HepG2 (cell line): ENCODE data around the gene ZNF414. TPM values are rescaled to one million over a fixed set of nuclear protein-coding genes. Genes with fewer than 3 reads are reported as not detected.

Experiments used
- AHDC1 ChIP-seq: sonication (generic); formaldehyde crosslinking; IDR thresholded peaks from 2 replicates; pipeline ENCODE4 v1.5.1; 2020; ENCODE audit warnings: mild to moderate bottlenecking, missing genetic modification reagents, borderline replicate concordance
- ARNT2 ChIP-seq: sonication (generic); formaldehyde crosslinking; IDR thresholded peaks from 2 replicates; pipeline ENCODE4 v1.8.0; 2022; ENCODE audit warnings: mild to moderate bottlenecking, low read depth, missing genetic modification reagents, moderate library complexity
- ARNTL ChIP-seq: sonication (generic); formaldehyde crosslinking; IDR thresholded peaks from 2 replicates; pipeline ENCODE4 v1.4.0; 2020; ENCODE audit warnings: mild to moderate bottlenecking, missing genetic modification reagents
- ASH2L ChIP-seq: fragments of 300-600, 200-600 bp; sonication (generic); IDR thresholded peaks from 2 replicates; pipeline ENCODE4 v1.7.0; 2017; ENCODE audit warnings: low read depth, mild to moderate bottlenecking, moderate library complexity, mixed read lengths, low read length; ENCODE audit not compliant: insufficient read length
- CAMTA2 ChIP-seq: sonication (generic); formaldehyde crosslinking; IDR thresholded peaks from 2 replicates; pipeline ENCODE4 v1.4.0; 2020; ENCODE audit warnings: mild to moderate bottlenecking, missing genetic modification reagents, borderline replicate concordance
- E2F2 ChIP-seq: sonication (generic); formaldehyde crosslinking; IDR thresholded peaks from 2 replicates; pipeline ENCODE4 v1.4.0; 2020; ENCODE audit warnings: missing genetic modification reagents, borderline replicate concordance
- HNRNPL ChIP-seq: fragments of 200-400 bp; formaldehyde crosslinking; IDR thresholded peaks from 2 replicates; pipeline ENCODE4 v1.6.1; 2017; ENCODE audit warnings: mild to moderate bottlenecking, low read depth, low read length
- JDP2 ChIP-seq: sonication (generic); formaldehyde crosslinking; IDR thresholded peaks from 2 replicates; pipeline ENCODE4 v1.8.1; 2022; ENCODE audit warnings: missing genetic modification reagents, borderline replicate concordance
- PHF8 ChIP-seq: sonication (generic); formaldehyde crosslinking; IDR thresholded peaks from 2 replicates; pipeline ENCODE4 v1.5.0; 2020; ENCODE audit warnings: missing genetic modification reagents
- SKIL ChIP-seq: sonication (generic); formaldehyde crosslinking; IDR thresholded peaks from 2 replicates; pipeline ENCODE4 v1.8.0; 2022; ENCODE audit warnings: missing genetic modification reagents, mild to moderate bottlenecking, moderate library complexity, borderline replicate concordance
- SMARCE1 ChIP-seq: fragments of 450-650 bp; IDR thresholded peaks from 2 replicates; pipeline ENCODE4 v1.6.1; 2017; ENCODE audit warnings: borderline replicate concordance
- SPEN ChIP-seq: sonication (generic); formaldehyde crosslinking; IDR thresholded peaks from 2 replicates; pipeline ENCODE4 v1.5.1; 2020; ENCODE audit warnings: low read depth, mild to moderate bottlenecking, missing genetic modification reagents
- TCF7L2 ChIP-seq: IDR thresholded peaks from 2 replicates; pipeline ENCODE4 v1.6.1; 2011; ENCODE audit warnings: mild to moderate bottlenecking, low read depth, low read length, moderate library complexity
- ZNF501 ChIP-seq: sonication (generic); formaldehyde crosslinking; IDR thresholded peaks from 2 replicates; pipeline ENCODE4 v1.5.1; 2020; ENCODE audit warnings: mild to moderate bottlenecking, moderate library complexity, missing genetic modification reagents
- ZNF614 ChIP-seq: IDR thresholded peaks from 2 replicates; pipeline ENCODE4 v1.6.1; 2018; ENCODE audit warnings: missing biosample characterization, missing genetic modification reagents, inconsistent platforms, borderline replicate concordance
- ZNF709 ChIP-seq: sonication (generic); formaldehyde crosslinking; IDR thresholded peaks from 2 replicates; pipeline ENCODE4 v1.5.0; 2020; ENCODE audit warnings: mild to moderate bottlenecking, missing genetic modification reagents
- ZNF891 ChIP-seq: sonication (generic); formaldehyde crosslinking; IDR thresholded peaks from 2 replicates; pipeline ENCODE4 v1.5.0; 2020; ENCODE audit warnings: mild to moderate bottlenecking, missing genetic modification reagents
- ZSCAN25 ChIP-seq: sonication (generic); formaldehyde crosslinking; IDR thresholded peaks from 2 replicates; pipeline ENCODE4 v1.8.0; 2022; ENCODE audit warnings: mild to moderate bottlenecking, missing genetic modification reagents
- polyA plus RNA-seq, 8 experiments: library from polyadenylated mRNA; depleted of rRNA in 3 of 8; stranded (reverse) in 7 of 8; unstranded in 1 of 8; fragments of >200 nt; fragmentation: Illumina TruSeq in 4 of 8; extraction: Trizol in 4 of 8; gene quantifications; 2 replicates each; pipeline versions ENCODE4 v1.2.1 to v1.2.3, GENCODE V29; 2011 to 2016; ENCODE audit warnings: low read depth in 4 of 8, missing spikeins in 1 of 8, mixed read lengths in 1 of 8; ENCODE audit not compliant: insufficient read depth in 1 of 8
- total RNA-seq, 5 experiments: library from RNA; depleted of rRNA; stranded (reverse); fragments of >200 nt; fragmentation: Illumina TruSeq; extraction: Trizol; gene quantifications; 2 replicates each; pipeline ENCODE4 v1.2.3, GENCODE V29; 2016; ENCODE audit warnings: low read depth in 1 of 5
- TF ChIP-seq, protein P1 (sequence below): sonication (generic); formaldehyde crosslinking; IDR thresholded peaks from 2 replicates; pipeline ENCODE4 v1.8.0; 2022; ENCODE audit warnings: missing genetic modification reagents, mild to moderate bottlenecking, borderline replicate concordance

The ZNF414 gene
- total and polyA plus RNA-seq, 2 of the 13 experiments (the other 11 are each of a cell fraction or from before 2014, with no cell fraction given) = 2.5 to 4.0 TPM

GRCh38 chr19:8526345-8527091 is 12.6 kb upstream of the ZNF414 start (continued):
- TF ChIP-seq E2F2 (CRISPR knock-in tag) (no peak), ZSCAN25 (CRISPR knock-in tag) (no peak), ZNF501 (CRISPR knock-in tag) (no peak), HNRNPL (no peak), ZNF614 (no peak), TCF7L2 (no peak), ARNT2 (CRISPR knock-in tag) (no peak), ZNF709 (CRISPR knock-in tag) (no peak), SKIL (CRISPR knock-in tag) (0 out of 2 replicates have a peak, but pooled peaks have one; percentile 18), SPEN (CRISPR knock-in tag) (no peak; the same call in 1 of the 2 replicates), ASH2L (peak; percentile 46), JDP2 (CRISPR knock-in tag) (no peak), ARNTL (no peak), AHDC1 (no peak), PHF8 (CRISPR knock-in tag) (peak; percentile 87), ZNF891 (no peak), CAMTA2 (CRISPR knock-in tag) (no peak), SMARCE1 (no peak)
- TF ChIP-seq, protein P1, sequence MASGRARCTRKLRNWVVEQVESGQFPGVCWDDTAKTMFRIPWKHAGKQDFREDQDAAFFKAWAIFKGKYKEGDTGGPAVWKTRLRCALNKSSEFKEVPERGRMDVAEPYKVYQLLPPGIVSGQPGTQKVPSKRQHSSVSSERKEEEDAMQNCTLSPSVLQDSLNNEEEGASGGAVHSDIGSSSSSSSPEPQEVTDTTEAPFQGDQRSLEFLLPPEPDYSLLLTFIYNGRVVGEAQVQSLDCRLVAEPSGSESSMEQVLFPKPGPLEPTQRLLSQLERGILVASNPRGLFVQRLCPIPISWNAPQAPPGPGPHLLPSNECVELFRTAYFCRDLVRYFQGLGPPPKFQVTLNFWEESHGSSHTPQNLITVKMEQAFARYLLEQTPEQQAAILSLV (CRISPR knock-in tag) = no peak
